Adrenal gland (tissue), 12 donors: Measurements from ENCODE around the gene TM9SF4. TPM values are rescaled to one million over a fixed set of nuclear protein-coding genes. Genes with fewer than 3 reads are reported as not detected.

ENCODE experiments used
- DNase-seq, 7 donors: peaks; one replicate each; pipeline ENCODE4 v3.0.0-alpha.2; 2019 to 2020
- H3K27ac ChIP-seq, 5 donors: fragments of 200-600 bp; sonication (generic) in 4 of 5; 1 replicate in 3 of 5; 2 replicates in 2 of 5; pipeline versions ENCODE4 v1.5.1 to v1.8.0; 2016 to 2020; ENCODE audit warnings: mild to moderate bottlenecking in 1 of 5
- H3K27me3 ChIP-seq: fragments of 200-600 bp; 2 replicates; pipeline ENCODE4 v1.8.0; 2021
- H3K36me3 ChIP-seq, 2 donors: fragments of 200-600 bp; replicated peaks in 1 of 2; 1 replicate in 1 of 2; 2 replicates in 1 of 2; pipeline versions ENCODE4 v1.5.1 to v1.8.0; 2018 to 2022
- H3K4me1 ChIP-seq, 2 donors: fragments of 200-600 bp; replicated peaks in 1 of 2; 1 replicate in 1 of 2; 2 replicates in 1 of 2; pipeline versions ENCODE4 v1.5.1 to v1.8.0; 2018 to 2021
- H3K4me3 ChIP-seq, 4 donors: fragments of 200-600 bp; sonication (generic) in 3 of 4; one replicate each; pipeline ENCODE4 v1.5.1; 2016 to 2018
- H3K9me3 ChIP-seq, 3 donors: fragments of 200-600 bp; sonication (generic) in 1 of 3; replicated peaks in 1 of 3; 1 replicate in 2 of 3; 2 replicates in 1 of 3; pipeline versions ENCODE4 v1.5.1 to v1.8.0; 2016 to 2021
- POLR2A ChIP-seq, 2 donors: fragments of 450-650 bp; IDR thresholded peaks; one replicate each; pipeline ENCODE4 v1.6.1; 2017; ENCODE audit warnings: antibody characterized with exemption in 2 of 2, mild to moderate bottlenecking in 2 of 2, moderate library complexity in 1 of 2
- WGBS, 4 donors: extraction: QIAGEN DNeasy Blood & Tissue Kit in 2 of 4; methylation state at CpG; one replicate each; pipeline versions ENCODE4 v1.1.5 to v1.1.7; 2013 to 2017; 5-methylcytosine and 5-hydroxymethylcytosine counted together
- intact Hi-C, 2 donors: fragments of 100-400 bp; cut with DNase I; formaldehyde crosslinking; loops; one replicate each; pipeline versions ENCODE4 v1.14.1 to v1.15.0; 2022 to 2023
- polyA plus RNA-seq, 3 donors: library from polyadenylated mRNA; stranded (reverse); fragments of 200-250 nt in 2 of 3; fragments of 350-450 nt in 1 of 3; fragmentation: Illumina TruSeq in 1 of 3; extraction: RNeasy Lipid Tissue Mini Kit (QIAGEN cat#74804) in 1 of 3; gene quantifications; one replicate each; pipeline ENCODE4 v1.2.3, GENCODE V29; 2013 to 2014
- total RNA-seq, 9 donors: library from RNA; depleted of rRNA in 4 of 9; stranded (reverse); fragments of >200 nt in 4 of 9; fragments of 120-200 nt in 1 of 9; fragmentation: NEBNext Ultra II Directional in 1 of 9; extraction: Animal tissue kit (Norgen Biotek cat#: 25700) in 1 of 9; gene quantifications; one replicate each; pipeline versions ENCODE4 v1.1.0 to v1.2.4, GENCODE V29; 2013 to 2023
- TF ChIP-seq, protein P1 (sequence below), 6 experiments: fragments of 450-650 bp in 4 of 6; fragments of 200-600 bp in 2 of 6; sonication (generic) in 1 of 6; IDR thresholded peaks; 1 replicate in 5 of 6; 2 replicates in 1 of 6; pipeline versions ENCODE4 v1.5.1 to v1.8.0; 2016 to 2021; ENCODE audit warnings: antibody characterized with exemption in 6 of 6, mild to moderate bottlenecking in 2 of 6, moderate library complexity in 1 of 6
- donor health status: healthy with polysubstance abuse.
- donor health status: Bipolar disorder and iron deficiency.
- donor health status: DM: yes; HTN: yes; CAD: no.
- donor health status: DM: no; HTN: no; CAD: no.
- donor health status: DM: no; HTN: no; CAD: no.
- donor health status: DM: yes; HTN: yes; CAD: no.

The TM9SF4 gene
- total and polyA plus RNA-seq, 12 donors, result 23.2 to 61.0 (median 46.1) TPM

DNA sequence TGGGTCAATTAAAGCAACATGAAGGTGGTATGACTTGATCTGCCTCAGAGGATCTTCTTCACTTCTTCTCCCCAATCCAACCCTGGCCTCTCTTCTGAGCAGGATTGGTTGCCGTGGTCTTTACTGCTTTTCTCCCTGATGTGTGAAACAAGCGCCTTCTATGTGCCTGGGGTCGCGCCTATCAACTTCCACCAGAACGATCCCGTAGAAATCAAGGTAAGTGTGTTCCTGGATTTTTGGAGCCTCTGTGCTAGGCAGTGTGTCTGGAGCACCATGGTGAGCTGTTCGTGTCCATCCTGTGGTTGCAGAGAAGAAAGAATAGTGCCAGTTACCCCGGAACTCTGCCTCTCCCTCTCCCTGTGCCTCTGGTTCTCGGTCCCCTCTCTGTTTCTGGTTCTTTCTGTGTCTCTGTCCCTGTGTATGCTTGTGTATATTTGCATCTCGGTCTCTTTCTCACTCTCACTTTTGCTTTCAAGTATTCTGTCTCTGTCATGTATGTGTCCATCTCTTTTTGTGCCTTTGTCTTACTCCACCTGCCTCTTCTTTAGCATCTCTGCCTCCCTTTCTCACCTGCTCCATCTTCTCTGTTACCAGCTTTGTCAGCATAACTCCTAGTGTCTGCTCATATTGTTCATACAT lies 23.5 kb downstream of the TM9SF4 start:
- 93 to 97% (median 95%) methylated on average over 10 of the region's 10 CpGs for WGBS, 4 donors
- no peak overlapping the region for H3K4me3 ChIP-seq
- H3K27me3 ChIP-seq, result no peaks in the 10 kb centered on the region
- no peak for DNase-seq
- intact Hi-C loops, result no loop called here
- H3K36me3 ChIP-seq, result peaks cover 0 to 30% of the 10 kb centered on the region in 2 donors
- no peak for TF ChIP-seq POLR2A (IDR thresholded peaks at IDR 0.05)
- TF ChIP-seq, protein P1, sequence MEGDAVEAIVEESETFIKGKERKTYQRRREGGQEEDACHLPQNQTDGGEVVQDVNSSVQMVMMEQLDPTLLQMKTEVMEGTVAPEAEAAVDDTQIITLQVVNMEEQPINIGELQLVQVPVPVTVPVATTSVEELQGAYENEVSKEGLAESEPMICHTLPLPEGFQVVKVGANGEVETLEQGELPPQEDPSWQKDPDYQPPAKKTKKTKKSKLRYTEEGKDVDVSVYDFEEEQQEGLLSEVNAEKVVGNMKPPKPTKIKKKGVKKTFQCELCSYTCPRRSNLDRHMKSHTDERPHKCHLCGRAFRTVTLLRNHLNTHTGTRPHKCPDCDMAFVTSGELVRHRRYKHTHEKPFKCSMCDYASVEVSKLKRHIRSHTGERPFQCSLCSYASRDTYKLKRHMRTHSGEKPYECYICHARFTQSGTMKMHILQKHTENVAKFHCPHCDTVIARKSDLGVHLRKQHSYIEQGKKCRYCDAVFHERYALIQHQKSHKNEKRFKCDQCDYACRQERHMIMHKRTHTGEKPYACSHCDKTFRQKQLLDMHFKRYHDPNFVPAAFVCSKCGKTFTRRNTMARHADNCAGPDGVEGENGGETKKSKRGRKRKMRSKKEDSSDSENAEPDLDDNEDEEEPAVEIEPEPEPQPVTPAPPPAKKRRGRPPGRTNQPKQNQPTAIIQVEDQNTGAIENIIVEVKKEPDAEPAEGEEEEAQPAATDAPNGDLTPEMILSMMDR (IDR thresholded peaks at IDR 0.05), result no peak
- no peaks in the 10 kb centered on the region for H3K9me3 ChIP-seq
- peaks cover 0 to 6% of the 10 kb centered on the region in 2 donors for H3K4me1 ChIP-seq
- no peak overlapping the region for H3K27ac ChIP-seq

DNA sequence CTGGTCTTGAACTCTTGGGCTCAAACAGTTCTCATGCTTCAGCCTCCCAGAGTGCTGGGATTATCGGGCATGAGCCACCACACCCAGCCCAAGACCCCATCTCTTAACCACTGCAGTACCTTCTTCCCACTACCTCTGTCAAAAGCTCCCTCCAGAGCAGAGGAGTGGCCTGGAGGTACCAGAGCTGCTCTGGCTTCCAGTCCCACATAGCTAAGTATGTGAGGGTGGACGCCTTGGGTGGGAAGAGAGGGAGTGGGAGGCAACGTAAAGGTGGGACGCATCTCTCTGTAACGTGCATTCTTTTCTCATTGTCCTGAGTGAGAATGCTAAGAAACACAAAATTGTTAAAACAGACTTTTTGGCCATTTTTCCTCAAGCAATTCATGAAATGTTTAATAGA lies 24.5 kb downstream of the TM9SF4 start:
- H3K36me3 ChIP-seq, result peaks cover 0 to 39% of the 10 kb centered on the region in 2 donors
- peaks cover 0 to 6% of the 10 kb centered on the region in 2 donors for H3K4me1 ChIP-seq
- intact Hi-C loops, result no loop called here
- H3K27ac ChIP-seq, result no peak overlapping the region
- no peaks in the 10 kb centered on the region for H3K9me3 ChIP-seq
- DNase-seq, result no peak
- TF ChIP-seq, protein P1 (IDR thresholded peaks at IDR 0.05), result no peak
- TF ChIP-seq POLR2A (IDR thresholded peaks at IDR 0.05), result no peak
- 90 to 98% (median 92%) methylated on average over 4 to 5 of the region's 5 CpGs for WGBS, 4 donors
- no peak overlapping the region for H3K4me3 ChIP-seq
- H3K27me3 ChIP-seq, result no peaks in the 10 kb centered on the region

DNA sequence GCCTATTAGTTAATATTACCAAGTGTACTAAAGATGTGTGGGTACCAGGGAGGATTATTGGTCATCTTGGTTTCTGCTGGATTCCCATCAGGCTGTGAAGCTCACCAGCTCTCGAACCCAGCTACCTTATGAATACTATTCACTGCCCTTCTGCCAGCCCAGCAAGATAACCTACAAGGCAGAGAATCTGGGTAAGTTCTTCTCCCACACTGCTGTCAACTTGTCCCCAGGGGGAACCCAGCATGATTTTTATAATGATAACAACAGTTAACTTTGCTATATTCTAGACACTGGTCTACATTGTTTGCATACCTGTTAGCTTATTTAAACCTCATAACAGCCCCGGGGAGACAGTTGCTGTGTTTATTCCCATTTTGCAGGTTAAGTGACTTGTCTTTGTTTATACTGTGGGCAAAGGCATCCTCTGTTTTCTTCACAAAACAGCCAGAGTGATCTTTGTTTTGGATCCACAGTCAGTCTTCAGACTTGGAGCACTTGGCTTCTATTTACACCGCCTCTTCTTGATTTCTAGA lies 26.5 kb downstream of the TM9SF4 start:
- WGBS, 4 donors, result 84 to 96% (median 93%) methylated on average over 3 of the region's 3 CpGs
- no peak for TF ChIP-seq POLR2A (IDR thresholded peaks at IDR 0.05)
- TF ChIP-seq, protein P1 (IDR thresholded peaks at IDR 0.05), result no peak
- no peak overlapping the region for H3K4me3 ChIP-seq
- no peak overlapping the region for H3K27ac ChIP-seq
- intact Hi-C loops, result no loop called here
- no peaks in the 10 kb centered on the region for H3K27me3 ChIP-seq
- H3K4me1 ChIP-seq, result no peaks in the 10 kb centered on the region
- H3K36me3 ChIP-seq, result peaks cover 0 to 55% of the 10 kb centered on the region in 2 donors
- no peak for DNase-seq
- H3K9me3 ChIP-seq, result no peaks in the 10 kb centered on the region

DNA sequence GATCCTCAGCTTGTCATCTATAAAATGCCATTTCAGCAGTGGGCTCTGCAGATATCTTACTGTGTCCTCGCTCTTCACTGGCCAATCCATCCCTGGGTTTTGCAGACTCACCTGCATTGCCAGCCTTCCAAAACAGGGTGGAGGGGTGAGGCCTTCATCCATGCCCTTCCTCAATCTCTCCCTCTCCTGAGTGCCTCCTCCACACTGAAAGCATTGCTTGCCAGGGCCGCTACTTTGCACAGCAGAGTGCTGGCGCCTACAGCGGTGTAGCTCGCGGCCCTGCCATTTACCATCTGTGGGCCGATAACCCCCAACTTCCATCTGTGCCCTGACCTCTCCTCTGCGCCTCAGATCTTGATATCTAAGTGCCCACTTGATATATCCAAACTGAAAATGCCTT lies 29.4 kb downstream of the TM9SF4 start:
- Histone ChIP-seq H3K4me1 (peaks cover 8% of the 10 kb centered on the region in 2 donors), H3K36me3 (peaks cover 0 to 84% of the 10 kb centered on the region in 2 donors), H3K27me3 (no peaks in the 10 kb centered on the region), H3K27ac (no peak overlapping the region), H3K4me3 (no peak overlapping the region), H3K9me3 (no peaks in the 10 kb centered on the region)
- no peak for TF ChIP-seq POLR2A (IDR thresholded peaks at IDR 0.05)
- TF ChIP-seq, protein P1 (IDR thresholded peaks at IDR 0.05), result no peak
- DNase-seq, result no peak
- intact Hi-C loops, result no loop called here
- 96 to 99% (median 98%) methylated on average over 8 of the region's 8 CpGs for WGBS, 4 donors
